HepG2 (cell line): Measurements from ENCODE around the gene WDR41.

Experiments
- CTCF ChIP-seq: sonication (generic); formaldehyde crosslinking; IDR thresholded peaks from 2 replicates; pipeline ENCODE4 v1.5.0; 2020; ENCODE audit warnings: mild to moderate bottlenecking, missing genetic modification reagents, moderate library complexity
- ETV5 ChIP-seq: IDR thresholded peaks from 2 replicates; pipeline ENCODE4 v1.6.1; 2018; ENCODE audit warnings: missing biosample characterization, missing genetic modification reagents, inconsistent platforms, borderline replicate concordance
- FOXA3 ChIP-seq: IDR thresholded peaks from 2 replicates; pipeline ENCODE4 v1.6.1; 2016; ENCODE audit warnings: missing genetic modification reagents, missing compliant biosample characterization
- GATAD2A ChIP-seq: IDR thresholded peaks from 2 replicates; pipeline ENCODE4 v1.6.1; 2016
- JUND ChIP-seq: sonication (generic); formaldehyde crosslinking; IDR thresholded peaks from 2 replicates; pipeline ENCODE4 v1.8.0; 2022; ENCODE audit warnings: mild to moderate bottlenecking, missing genetic modification reagents
- SALL2 ChIP-seq: sonication (generic); formaldehyde crosslinking; IDR thresholded peaks from 2 replicates; pipeline ENCODE4 v1.8.1; 2023; ENCODE audit warnings: mild to moderate bottlenecking, missing genetic modification reagents, inconsistent platforms
- ZNF331 ChIP-seq: sonication (generic); formaldehyde crosslinking; IDR thresholded peaks from 2 replicates; pipeline ENCODE4 v1.4.0; 2020; ENCODE audit warnings: missing genetic modification reagents
- ZNF75D ChIP-seq: sonication (generic); formaldehyde crosslinking; IDR thresholded peaks from 2 replicates; pipeline ENCODE4 v1.8.1; 2023; ENCODE audit warnings: missing genetic modification reagents, mild to moderate bottlenecking, borderline replicate concordance

GRCh38 chr5:77390795-77391194, 101.3 kb downstream of the WDR41 start:
- TF ChIP-seq JUND (CRISPR knock-in tag) (no peak), SALL2 (CRISPR knock-in tag) (no peak), CTCF (CRISPR knock-in tag) (no peak), ZNF75D (CRISPR knock-in tag) (no peak), GATAD2A (CRISPR knock-in tag) (0 out of 2 replicates have a peak, but pooled peaks have one; percentile 43), ETV5 (CRISPR knock-in tag) (no peak), ZNF331 (no peak), FOXA3 (no peak)
